Dermis microvascular lymphatic vessel endothelial cell (primary cell): ENCODE data around the gene PHF1. TPM values are rescaled to one million over a fixed set of nuclear protein-coding genes. Genes with fewer than 3 reads are reported as not detected.
A peak's percentile ranks its signal among the peaks of the same experiment; 100 is the strongest.

ENCODE experiments used
- DNase-seq, 2 donors: peaks; one replicate each; pipeline versions ENCODE4 v3.0.0 to v3.0.0-alpha.2; 2010; ENCODE audit warnings: low read depth in 2 of 2
- total RNA-seq: library from RNA; depleted of rRNA; stranded (reverse); fragments of >200 nt; gene quantifications from 2 replicates; pipeline ENCODE4 v1.2.1, GENCODE V29; 2014

PHF1 gene
- total RNA-seq, 1 donor from 2014 or later = 6.5 TPM

GRCh38 chr6:33453393-33454008, 42.7 kb downstream of the PHF1 start:
- no peak for DNase-seq

GRCh38 chr6:33454009-33454946, 43.5 kb downstream of the PHF1 start, which contains the start of gene ZBTB9:
Gene ZBTB9, plus strand, starts transcription at chr6:33454576. Its CDS starts 525 bp downstream, at chr6:33455101.
- peak; percentile 89 to 98 for DNase-seq

- no peak for DNase-seq
Observed at GRCh38 chr6:33455051-33455450, 44.2 kb downstream of the PHF1 start.

- no peak for DNase-seq
Observed at GRCh38 chr6:33456156-33456555, 45.3 kb downstream of the PHF1 start.

GRCh38 chr6:33458676-33459075, 47.9 kb downstream of the PHF1 start:
- DNase-seq = no peak

- no peak for DNase-seq
Observed at GRCh38 chr6:33459226-33459625, 48.4 kb downstream of the PHF1 start.

Other genes with a start within 250 kb of the PHF1 start
- under 0.01 and 0.38 TPM in 2 replicates for gene COL11A2, start 218.5 kb upstream of the PHF1 start, total RNA-seq
- gene RXRB, start 210.3 kb upstream of the PHF1 start, total RNA-seq = 18.7 and 26.0 TPM in 2 replicates
- gene SLC39A7, start 210.1 kb upstream of the PHF1 start, total RNA-seq = 83.1 and 112 TPM in 2 replicates
- gene HSD17B8, start 206.4 kb upstream of the PHF1 start, total RNA-seq = 7.7 and 11.5 TPM in 2 replicates
- gene RING1, start 202.5 kb upstream of the PHF1 start, total RNA-seq = 17.1 and 26.6 TPM in 2 replicates
- gene VPS52, start 139.1 kb upstream of the PHF1 start, total RNA-seq = 25.0 and 26.6 TPM in 2 replicates
- 3,127 and 3,683 TPM in 2 replicates for gene RPS18, start 138.9 kb upstream of the PHF1 start, total RNA-seq
- 2.9 and 3.0 TPM in 2 replicates for gene B3GALT4, start 133.9 kb upstream of the PHF1 start, total RNA-seq
- 57.0 and 66.6 TPM in 2 replicates for gene WDR46, start 121.8 kb upstream of the PHF1 start, total RNA-seq
- gene PFDN6, start 121.4 kb upstream of the PHF1 start, total RNA-seq = 21.0 and 31.5 TPM in 2 replicates
- 33.2 and 65.0 TPM in 2 replicates for gene RGL2, start 112.1 kb upstream of the PHF1 start, total RNA-seq
- 47.5 and 102 TPM in 2 replicates for gene TAPBP, start 96.9 kb upstream of the PHF1 start, total RNA-seq
- gene ZBTB22, start 93.3 kb upstream of the PHF1 start, total RNA-seq = 10.9 and 17.2 TPM in 2 replicates
- gene DAXX, start 88.1 kb upstream of the PHF1 start, total RNA-seq = 30.1 and 42.2 TPM in 2 replicates
- 9.9 and 16.7 TPM in 2 replicates for gene KIFC1, start 19.2 kb upstream of the PHF1 start, total RNA-seq
- gene CUTA, start 7.1 kb downstream of the PHF1 start, total RNA-seq = 43.8 and 72.3 TPM in 2 replicates
- 1.4 and 2.8 TPM in 2 replicates for gene SYNGAP1, start 9.1 kb downstream of the PHF1 start, total RNA-seq
- 3.9 and 6.7 TPM in 2 replicates for gene ZBTB9, start 43.6 kb downstream of the PHF1 start, total RNA-seq
- gene BAK1, start 169.3 kb downstream of the PHF1 start, total RNA-seq = 21.2 and 22.7 TPM in 2 replicates
- gene ITPR3, start 210.3 kb downstream of the PHF1 start, total RNA-seq = 13.3 and 17.8 TPM in 2 replicates